HAP-1 (cell line): Measurements from ENCODE around the gene SLC37A1.
A peak's percentile ranks its signal among the peaks of the same experiment; 100 is the strongest.

ENCODE experiments used
- DNase-seq, 2 experiments: peaks; one replicate each; pipeline ENCODE4 v3.0.0-alpha.2; 2016 to 2020; ENCODE audit warnings: low spot score in 2 of 2
- H3K27me3 ChIP-seq: fragments of 250-450 bp; sonication (Bioruptor Pico); 2 replicates; pipeline ENCODE4 v1.5.1; 2020; ENCODE audit warnings: low read depth, mild to moderate bottlenecking, moderate library complexity
- H3K36me3 ChIP-seq: fragments of 250-450 bp; sonication (Bioruptor Pico); replicated peaks from 2 replicates; pipeline ENCODE4 v1.5.1; 2020; ENCODE audit warnings: mild to moderate bottlenecking
- H3K4me1 ChIP-seq: fragments of 250-450 bp; sonication (Bioruptor Pico); 2 replicates; pipeline ENCODE4 v1.5.1; 2020; ENCODE audit warnings: mild to moderate bottlenecking
- H3K4me3 ChIP-seq: fragments of 250-450 bp; sonication (Bioruptor Pico); 2 replicates; pipeline ENCODE4 v1.5.1; 2020; ENCODE audit warnings: mild to moderate bottlenecking, moderate library complexity
- H3K9me3 ChIP-seq: fragments of 250-450 bp; sonication (Bioruptor Pico); 2 replicates; pipeline ENCODE4 v1.5.1; 2020; ENCODE audit warnings: mild to moderate bottlenecking, moderate library complexity
- in situ Hi-C: fragments of 300-500 bp; cut with MboI; formaldehyde crosslinking; loops from 3 replicates; pipeline ENCODE4 v1.14.3; 2020; ENCODE audit warnings: low sequenced_read_pairs, inconsistent platforms, mixed read lengths

The SLC37A1 gene

GRCh38 chr21:42489006-42489563, 24.6 kb upstream of the SLC37A1 start:
- Histone ChIP-seq H3K27me3 (peaks cover 13% of the 10 kb centered on the region), H3K36me3 (no peaks in the 10 kb centered on the region), H3K9me3 (no peaks in the 10 kb centered on the region), H3K4me3 (no peak overlapping the region), H3K4me1 (no peaks in the 10 kb centered on the region)
- in situ Hi-C loops = no loop called here
- DNase-seq = no peak

DNA sequence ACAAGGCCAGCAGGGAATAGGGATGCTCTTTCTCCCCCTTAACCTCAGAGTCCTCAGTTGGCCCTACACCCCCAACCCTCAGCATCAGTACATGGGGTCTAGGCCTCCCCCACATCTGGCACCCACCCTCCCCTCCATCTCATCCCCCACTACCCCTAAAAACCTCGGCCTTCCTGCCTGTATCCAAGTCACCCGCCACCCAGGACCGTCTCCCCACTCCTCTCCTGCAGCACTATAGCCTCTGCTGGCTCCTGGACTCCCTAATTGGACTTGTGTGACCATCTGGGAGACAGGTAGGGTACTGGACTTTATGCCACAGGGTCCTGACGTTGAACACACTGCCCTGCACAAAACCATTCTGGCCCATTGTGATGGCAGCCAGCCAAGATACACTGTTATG, 23.7 kb upstream of the SLC37A1 start:
- in situ Hi-C loops = no loop called here

DNA sequence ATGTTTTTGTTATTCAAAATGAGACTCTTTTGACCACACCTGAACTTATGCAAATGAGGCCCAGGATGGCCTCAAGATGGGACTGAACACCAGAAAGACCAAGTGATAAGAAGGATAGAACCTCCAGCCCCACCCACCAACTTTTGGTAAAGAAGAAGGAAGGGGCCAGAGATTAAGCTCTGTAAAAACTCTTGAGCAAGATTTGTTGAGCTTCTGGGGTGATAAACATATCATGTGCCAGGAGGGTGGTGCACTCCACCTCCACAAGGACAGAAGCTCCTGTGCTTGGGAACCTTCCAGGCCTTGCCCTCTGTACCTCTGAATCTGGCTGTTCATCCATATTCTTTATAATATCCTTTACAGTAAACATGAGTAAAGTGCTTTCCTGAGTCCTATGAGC, 22.9 kb upstream of the SLC37A1 start:
- Histone ChIP-seq H3K36me3 (no peaks in the 10 kb centered on the region), H3K4me1 (no peaks in the 10 kb centered on the region), H3K27me3 (peaks cover 13% of the 10 kb centered on the region; the same call in 1 of the 2 replicates), H3K4me3 (no peak overlapping the region), H3K9me3 (no peaks in the 10 kb centered on the region)
- in situ Hi-C loops = no loop called here
- no peak for DNase-seq

More for the DNA sequence above, 23.7 kb upstream of the SLC37A1 start:
- Histone ChIP-seq H3K27me3 (peaks cover 11% of the 10 kb centered on the region), H3K4me1 (no peaks in the 10 kb centered on the region), H3K9me3 (no peaks in the 10 kb centered on the region), H3K36me3 (no peaks in the 10 kb centered on the region), H3K4me3 (no peak overlapping the region)
- DNase-seq = no peak

DNA sequence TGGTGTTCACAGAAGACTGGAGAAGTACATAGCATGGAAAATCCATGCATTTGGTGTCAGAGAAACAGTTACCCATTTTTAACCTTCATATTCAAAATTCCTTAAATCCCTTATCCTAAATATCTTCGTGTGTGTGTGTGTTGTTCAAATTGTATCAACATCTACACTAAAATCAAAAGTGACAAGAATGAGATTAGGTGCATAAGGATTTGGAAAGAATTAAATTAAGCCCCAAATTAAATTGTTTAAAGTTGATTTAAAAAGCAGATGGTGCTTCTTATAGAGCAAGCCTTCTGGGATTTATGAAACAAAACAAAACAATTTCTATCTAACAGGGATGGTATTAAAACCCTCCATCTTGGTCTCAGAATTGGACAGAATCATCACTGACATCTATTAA, 22.3 kb upstream of the SLC37A1 start:
- H3K4me1 ChIP-seq = no peaks in the 10 kb centered on the region
- no peak for DNase-seq
- H3K36me3 ChIP-seq = no peaks in the 10 kb centered on the region
- peaks cover 13% of the 10 kb centered on the region; the same call in 1 of the 2 replicates for H3K27me3 ChIP-seq
- H3K9me3 ChIP-seq = no peaks in the 10 kb centered on the region
- in situ Hi-C loops = no loop called here
- no peak overlapping the region for H3K4me3 ChIP-seq

DNA sequence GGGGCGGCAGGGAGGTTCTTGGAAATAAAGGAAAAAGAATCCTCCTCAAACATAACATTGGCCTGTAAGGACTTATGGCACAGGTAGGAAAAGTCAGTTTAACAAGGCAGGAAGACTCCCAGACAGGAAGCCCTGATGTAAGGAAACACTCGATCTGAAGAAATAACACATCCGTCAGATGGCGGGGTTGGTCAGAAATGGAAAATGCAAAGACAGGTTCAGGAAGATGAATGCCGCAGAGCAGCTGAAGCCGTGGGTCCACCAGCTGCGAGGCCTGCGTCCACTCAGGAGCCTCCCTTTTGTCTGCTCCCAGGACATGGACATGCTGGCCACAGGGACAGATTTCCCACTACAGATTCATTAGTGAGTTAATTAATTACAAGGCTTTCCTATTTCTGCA, 21.5 kb upstream of the SLC37A1 start:
- Histone ChIP-seq H3K27me3 (peaks cover 13% of the 10 kb centered on the region; the same call in 1 of the 2 replicates), H3K4me3 (no peak overlapping the region), H3K4me1 (no peaks in the 10 kb centered on the region), H3K9me3 (no peaks in the 10 kb centered on the region), H3K36me3 (no peaks in the 10 kb centered on the region)
- DNase-seq = no peak
- in situ Hi-C loops = no loop called here

GRCh38 chr21:42493109-42494060, 20.3 kb upstream of the SLC37A1 start:
- Histone ChIP-seq H3K9me3 (no peaks in the 10 kb centered on the region), H3K4me1 (no peaks in the 10 kb centered on the region), H3K27me3 (0 out of 2 replicates have a peak, but pooled peaks cover 5% of the 10 kb centered on the region), H3K4me3 (no peak overlapping the region), H3K36me3 (no peaks in the 10 kb centered on the region)
- in situ Hi-C loops = no loop called here
- no peak for DNase-seq

GRCh38 chr21:42495027-42495426, 18.6 kb upstream of the SLC37A1 start:
- Histone ChIP-seq H3K4me3 (no peak overlapping the region), H3K36me3 (no peaks in the 10 kb centered on the region), H3K9me3 (no peaks in the 10 kb centered on the region), H3K27me3 (0 out of 2 replicates have a peak, but pooled peaks cover 5% of the 10 kb centered on the region), H3K4me1 (no peaks in the 10 kb centered on the region)
- in situ Hi-C loops = no loop called here
- no peak for DNase-seq

DNA sequence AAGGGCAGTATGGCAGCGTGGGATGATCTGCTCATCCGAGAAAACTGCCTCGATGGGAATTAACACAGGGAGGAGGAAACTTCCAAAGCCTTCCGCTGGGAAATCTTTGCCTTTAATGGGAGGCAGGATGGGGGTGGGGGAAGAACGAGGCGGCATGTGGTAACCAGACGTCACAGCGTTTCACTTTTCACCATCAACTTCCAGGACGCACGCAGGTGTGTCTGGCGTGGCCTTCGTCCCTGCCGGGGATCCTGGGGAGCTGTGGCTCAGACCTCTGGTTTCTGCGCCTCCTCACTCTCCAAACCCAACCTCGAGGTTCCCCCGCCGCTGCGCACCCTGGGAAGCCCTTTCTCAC, 17.9 kb upstream of the SLC37A1 start:
- 0 out of 2 replicates have a peak, but pooled peaks cover 5% of the 10 kb centered on the region for H3K27me3 ChIP-seq
- no peaks in the 10 kb centered on the region for H3K4me1 ChIP-seq
- no peaks in the 10 kb centered on the region for H3K36me3 ChIP-seq
- DNase-seq = no peak
- in situ Hi-C loops = no loop called here
- H3K9me3 ChIP-seq = no peaks in the 10 kb centered on the region
- peak overlapping the region; percentile 41 for H3K4me3 ChIP-seq

DNA sequence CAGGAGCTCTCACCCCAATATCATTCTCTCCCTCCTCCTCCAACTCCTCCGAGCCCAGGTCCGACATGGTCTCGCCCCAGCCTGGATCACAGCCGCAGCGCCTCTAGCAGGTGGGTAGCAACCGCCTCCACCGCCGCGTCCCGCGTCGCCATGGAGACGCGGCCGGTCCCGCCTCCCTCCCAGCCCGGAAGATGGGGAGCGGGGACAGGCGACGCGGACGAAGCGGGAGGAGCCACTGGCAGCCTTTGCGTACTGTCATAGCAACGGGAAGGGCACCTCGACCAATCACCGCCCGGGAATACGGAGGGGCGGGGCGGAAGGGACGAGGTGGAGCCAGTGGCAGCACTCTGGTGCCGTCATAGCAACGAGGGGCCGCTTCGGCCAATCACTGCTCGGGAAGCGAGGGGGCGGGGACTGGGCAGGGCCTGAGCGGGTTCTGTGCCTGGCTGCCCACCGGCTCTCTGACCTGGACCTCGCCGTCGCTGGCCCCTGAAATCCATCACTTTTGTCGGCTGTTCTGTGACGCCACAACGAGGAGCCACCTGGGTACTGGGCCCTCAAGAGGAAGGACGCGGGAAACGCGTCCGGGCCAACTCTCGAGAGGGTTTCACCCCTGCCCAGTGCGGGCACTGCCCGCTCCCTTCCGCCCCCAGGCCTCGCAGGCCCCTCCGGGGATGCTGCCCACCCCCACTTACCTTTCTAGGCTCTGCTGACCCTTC, 17.4 kb upstream of the SLC37A1 start, which contains the start of gene RSPH1:
Gene RSPH1 (minus strand): TSS at position 105 of the 719 bp plus-strand sequence. CDS start 38 bp downstream, at position 67.
- in situ Hi-C loops = no loop called here
- Histone ChIP-seq H3K9me3 (no peaks in the 10 kb centered on the region), H3K4me1 (no peaks in the 10 kb centered on the region), H3K27me3 (0 out of 2 replicates have a peak, but pooled peaks cover 5% of the 10 kb centered on the region), H3K4me3 (peak within 1 kb of the TSS; percentile 41), H3K36me3 (no peaks in the 10 kb centered on the region)
- DNase-seq = peak; percentile 97 to 99

GRCh38 chr21:42496839-42497202, 16.8 kb upstream of the SLC37A1 start:
- DNase-seq = no peak
- Histone ChIP-seq H3K9me3 (no peaks in the 10 kb centered on the region), H3K4me1 (no peaks in the 10 kb centered on the region), H3K27me3 (0 out of 2 replicates have a peak, but pooled peaks cover 5% of the 10 kb centered on the region), H3K4me3 (peak overlapping the region; percentile 41), H3K36me3 (no peaks in the 10 kb centered on the region)
- in situ Hi-C loops = no loop called here

DNA sequence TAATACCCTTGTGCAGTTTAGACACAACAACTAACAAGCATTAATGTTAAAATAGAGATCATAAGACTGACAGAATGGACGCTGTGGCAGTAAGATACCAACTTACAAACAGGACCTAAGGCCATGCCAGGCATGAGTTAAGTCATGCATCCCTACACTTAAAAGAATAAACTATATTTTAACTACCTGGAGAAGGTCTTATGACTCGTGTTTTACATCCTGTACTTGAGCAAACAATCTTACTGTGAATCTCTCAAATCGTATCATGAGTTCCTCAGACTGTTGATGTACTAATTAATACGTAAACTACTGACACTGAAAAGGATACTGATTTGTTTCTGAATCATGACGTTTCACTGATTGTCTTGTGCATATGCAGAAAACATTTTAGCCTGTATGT, 15.6 kb upstream of the SLC37A1 start:
- DNase-seq = no peak
- Histone ChIP-seq H3K4me1 (no peaks in the 10 kb centered on the region), H3K9me3 (no peaks in the 10 kb centered on the region), H3K36me3 (no peaks in the 10 kb centered on the region), H3K27me3 (0 out of 2 replicates have a peak, but pooled peaks cover 5% of the 10 kb centered on the region), H3K4me3 (no peak overlapping the region)
- in situ Hi-C loops = no loop called here

DNA sequence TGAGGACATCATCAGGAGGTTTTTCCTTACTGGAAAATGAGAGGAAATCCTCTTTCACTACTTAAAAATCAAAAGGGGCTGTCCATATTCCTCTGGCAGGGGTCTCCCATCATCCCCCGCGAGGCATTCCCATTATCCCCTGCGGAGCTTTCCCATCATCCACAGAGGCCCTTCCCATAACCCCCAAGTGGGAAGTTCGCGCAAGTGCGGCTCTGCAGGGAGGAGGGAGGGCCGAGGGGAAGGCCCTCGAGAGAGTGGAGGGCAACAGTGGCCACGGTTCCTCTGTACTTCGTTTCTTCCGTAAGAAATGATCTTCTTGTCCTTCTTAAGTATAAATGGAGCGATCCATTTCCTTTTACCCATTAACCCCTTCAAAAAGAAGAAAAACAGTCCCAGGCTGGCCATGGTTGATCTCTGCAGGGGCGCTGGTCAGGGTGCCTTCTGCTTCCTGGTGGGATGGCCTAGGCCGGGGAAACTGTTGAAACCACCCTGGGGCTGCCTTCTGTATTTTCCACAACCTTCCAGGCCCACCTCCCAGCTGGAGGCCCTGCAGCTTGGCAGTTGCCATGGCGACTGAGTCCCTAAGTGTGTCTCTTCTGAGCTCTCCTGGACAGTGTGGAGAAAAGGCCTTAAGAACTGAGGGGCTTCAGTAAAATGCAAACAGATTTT, 14.1 kb upstream of the SLC37A1 start:
- DNase-seq = no peak
- 0 out of 2 replicates have a peak, but pooled peaks cover 5% of the 10 kb centered on the region for H3K27me3 ChIP-seq
- no peaks in the 10 kb centered on the region for H3K36me3 ChIP-seq
- no peaks in the 10 kb centered on the region for H3K9me3 ChIP-seq
- H3K4me1 ChIP-seq = no peaks in the 10 kb centered on the region
- in situ Hi-C loops = no loop called here
- no peak overlapping the region for H3K4me3 ChIP-seq

- Histone ChIP-seq H3K9me3 (no peaks in the 10 kb centered on the region), H3K4me3 (no peak overlapping the region), H3K36me3 (no peaks in the 10 kb centered on the region), H3K4me1 (no peaks in the 10 kb centered on the region), H3K27me3 (0 out of 2 replicates have a peak, but pooled peaks cover 5% of the 10 kb centered on the region)
- DNase-seq = no peak
- in situ Hi-C loops = no loop called here
These were observed 13.4 kb upstream of the SLC37A1 start for GRCh38 chr21:42500225-42500624.
